T1000 (cell line): ENCODE measurements around the gene SPTBN2.
"Not testable (repeated sequence)": the region's sequence is repeated elsewhere in the genome, so short reads cannot be mapped to it uniquely, and the experiment has no call there.

Experiments
- DNase-seq: peaks from one replicate; lab custom pipeline; 2025; ENCODE audit warnings: mixed read lengths; lab: John Stamatoyannopoulos, UW

SPTBN2 gene

DNA sequence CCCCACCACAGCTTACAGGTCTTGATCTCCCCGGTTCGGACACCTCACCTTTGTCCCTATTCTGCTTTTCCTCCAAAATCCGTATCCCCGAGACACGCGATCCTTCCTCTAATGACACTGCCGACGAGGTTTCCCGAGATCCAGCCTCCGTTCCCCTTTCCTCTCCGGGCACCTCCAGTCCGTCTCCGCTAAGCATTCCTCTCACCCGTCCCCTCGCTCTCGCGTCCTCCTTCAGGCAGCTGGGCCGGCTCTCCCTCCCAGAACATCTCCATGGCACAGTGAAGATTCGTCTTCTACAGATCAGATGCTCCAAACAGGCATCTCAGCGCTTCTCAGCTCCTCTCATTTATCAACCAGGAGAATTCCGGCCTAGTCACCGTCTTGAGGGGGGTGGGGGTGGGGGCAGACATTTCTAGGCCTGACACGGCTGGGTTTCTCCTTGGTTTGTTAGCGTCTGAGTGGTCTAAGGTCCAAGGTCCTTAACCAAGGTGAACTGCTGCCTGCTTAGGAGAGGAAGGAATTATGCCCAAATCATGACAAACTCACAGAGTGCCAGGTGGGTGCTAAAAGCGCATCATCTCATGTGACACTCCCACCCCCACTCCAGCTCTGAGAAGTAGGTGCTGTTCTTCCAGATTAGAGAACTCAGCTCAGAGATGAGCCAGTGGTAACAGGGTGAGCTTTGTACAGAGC lies at the start of gene SPTBN2:
TSS of gene SPTBN2 (minus strand) at position 524 of the 693 bp plus-strand sequence. CDS start 7,976 bp downstream, outside the sequence.
- DNase-seq, result no peak

DNA sequence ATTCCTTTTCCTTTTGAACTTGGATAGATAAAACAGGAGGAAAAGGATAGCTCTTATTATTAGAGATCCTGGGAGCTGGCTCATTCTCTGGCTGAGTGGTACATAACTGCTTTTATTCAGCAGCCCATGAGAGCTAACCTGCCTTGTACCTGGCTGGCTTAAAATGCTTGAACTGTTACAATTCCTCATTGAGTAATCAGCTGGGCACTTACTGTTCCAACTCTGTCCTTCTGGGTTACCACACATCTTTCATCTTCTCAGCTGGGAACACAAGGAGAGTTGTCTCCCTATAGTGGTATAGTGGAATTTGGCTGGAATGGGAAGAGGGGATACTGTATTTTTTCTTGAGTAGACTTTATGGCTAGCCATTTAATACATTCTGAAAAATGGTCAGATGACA lies 39.8 kb upstream of the SPTBN2 start:
- DNase-seq, result no peak

DNA sequence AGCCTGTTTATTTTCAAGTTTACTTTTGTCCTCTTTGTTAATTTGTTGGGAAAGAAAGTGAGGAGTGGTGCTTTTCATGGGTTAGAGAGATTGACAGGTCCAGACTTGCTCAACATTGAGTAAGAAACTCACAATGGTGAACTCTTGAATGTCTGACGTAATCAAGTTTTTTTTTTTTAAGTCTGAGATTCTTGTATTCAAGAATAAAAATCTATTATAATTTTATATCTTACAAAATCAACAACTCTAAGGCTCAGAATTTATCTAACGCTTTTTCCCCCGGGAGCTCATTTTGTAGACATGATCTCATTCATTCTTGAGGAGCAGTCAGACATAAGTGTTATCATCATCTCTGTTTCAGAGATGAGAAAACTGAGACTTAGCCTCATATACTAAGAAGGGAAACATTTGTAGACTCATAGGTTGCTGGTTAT lies 39.1 kb upstream of the SPTBN2 start:
- DNase-seq, result no peak

DNA sequence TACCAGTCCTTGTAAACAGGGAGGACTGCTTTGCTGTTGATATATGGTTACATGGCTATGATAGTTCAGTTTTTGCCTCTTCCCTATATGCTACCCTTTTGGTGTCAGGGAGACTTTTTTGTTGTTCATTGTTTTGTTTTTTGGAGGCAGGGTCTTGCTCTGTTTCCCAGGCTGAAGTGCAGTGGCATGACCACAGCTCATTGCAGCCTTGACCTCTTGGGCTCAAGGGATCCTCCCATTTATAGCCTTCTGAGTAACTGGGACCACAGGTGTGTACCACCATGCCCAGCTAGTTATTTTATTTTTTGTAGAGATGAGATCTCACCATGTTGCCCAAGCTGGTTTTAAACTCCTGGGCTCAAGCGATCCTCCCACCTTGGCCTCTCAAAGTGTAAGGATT lies 38.6 kb upstream of the SPTBN2 start:
- DNase-seq, result no peak

DNA sequence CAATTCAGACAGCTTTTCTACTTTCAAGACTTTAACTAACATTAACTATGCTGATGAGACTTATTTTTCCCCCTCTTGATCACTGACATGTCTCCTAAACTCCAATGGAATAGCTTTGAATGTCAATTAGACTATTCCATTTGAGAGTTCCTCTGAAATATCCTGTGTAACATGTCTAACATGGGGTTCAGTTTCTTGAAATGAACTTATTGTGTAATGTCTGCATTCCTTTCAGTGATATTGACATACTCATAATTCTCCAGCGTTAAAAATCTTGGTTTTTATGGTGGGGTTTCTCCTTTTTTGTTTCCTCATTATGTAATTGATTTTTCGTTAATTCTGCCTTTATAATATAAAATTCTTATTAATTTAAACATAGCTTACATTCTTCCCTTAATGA lies 37.7 kb upstream of the SPTBN2 start:
- DNase-seq, result no peak

DNA sequence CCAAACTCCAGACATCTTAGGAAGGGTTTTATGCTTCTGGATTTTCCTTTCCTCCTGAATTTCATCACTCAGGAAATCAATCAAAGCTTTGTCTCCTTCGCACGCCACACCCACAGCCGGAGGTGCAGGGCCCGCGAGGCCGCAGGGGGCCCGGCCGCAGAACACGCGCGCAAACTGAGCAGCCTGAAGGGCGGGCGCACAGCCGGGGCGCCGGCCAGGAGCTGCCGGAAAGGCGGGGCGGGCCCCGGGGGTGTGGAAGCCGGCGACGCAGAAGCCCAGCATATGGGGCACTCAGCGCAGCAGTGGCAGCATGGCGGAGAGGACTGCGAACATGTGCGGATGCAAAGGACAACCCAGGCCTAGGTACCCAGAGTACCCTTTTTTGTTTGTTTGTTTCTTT lies 33.1 kb upstream of the SPTBN2 start:
- DNase-seq, result no peak

DNA sequence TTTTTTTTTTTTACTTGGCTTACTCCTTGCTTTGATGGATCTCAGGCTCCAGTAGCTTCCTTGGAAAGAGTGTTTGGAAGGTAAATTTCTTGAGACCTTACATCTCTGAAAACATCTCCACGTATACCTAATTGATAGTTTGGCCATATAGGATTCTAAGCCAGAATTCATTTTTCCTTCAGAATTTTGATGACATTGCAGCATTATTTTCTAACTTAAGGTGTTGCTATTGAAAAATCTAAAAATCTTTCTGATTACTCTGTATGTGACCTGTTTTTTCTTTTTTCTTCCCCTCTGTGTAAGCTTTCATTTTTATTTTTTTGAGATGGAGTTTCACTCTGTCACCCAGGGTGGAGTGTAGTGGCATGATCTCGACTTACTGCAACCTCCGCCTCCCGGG lies 23.1 kb upstream of the SPTBN2 start:
- DNase-seq, result no peak

DNA sequence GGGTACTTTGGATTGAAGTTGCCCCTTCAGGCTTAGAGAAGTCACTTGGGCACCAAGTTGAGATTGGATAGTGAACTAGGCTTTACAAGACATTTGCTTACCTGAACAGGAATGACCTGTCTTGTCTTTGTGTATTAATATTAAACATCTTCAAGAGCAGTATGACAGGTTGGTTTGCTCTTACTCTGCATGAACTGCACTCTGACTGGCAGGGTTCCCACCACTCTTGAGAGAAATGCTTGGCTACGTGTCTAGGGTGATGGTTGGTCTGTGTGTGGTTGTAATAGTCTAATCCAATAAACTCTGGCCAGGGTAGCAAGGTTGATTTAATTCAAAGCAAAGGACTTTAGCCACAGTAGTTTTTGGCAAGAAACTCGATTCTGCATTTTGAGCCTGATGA lies 20.1 kb upstream of the SPTBN2 start:
- no peak for DNase-seq

DNA sequence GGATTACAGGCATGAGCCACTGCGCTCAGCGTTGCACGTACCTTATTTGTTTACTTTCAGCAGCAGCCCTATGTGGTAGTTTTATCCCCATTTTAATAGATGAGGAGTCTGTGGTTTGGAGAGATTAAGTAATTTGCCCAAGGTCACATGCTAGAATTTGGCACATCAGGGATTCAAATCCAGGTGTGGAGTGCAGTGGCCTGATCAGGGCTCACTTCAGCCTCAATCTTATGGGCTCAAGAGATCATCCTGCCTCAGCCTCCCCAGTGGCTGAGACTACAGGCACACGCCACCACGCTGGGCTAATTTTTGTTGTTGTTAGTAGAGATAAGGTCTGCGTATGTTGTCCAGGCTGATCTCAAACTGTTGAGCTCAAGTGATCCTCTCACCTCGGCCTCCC lies 18.5 kb upstream of the SPTBN2 start:
- DNase-seq, result no peak

DNA sequence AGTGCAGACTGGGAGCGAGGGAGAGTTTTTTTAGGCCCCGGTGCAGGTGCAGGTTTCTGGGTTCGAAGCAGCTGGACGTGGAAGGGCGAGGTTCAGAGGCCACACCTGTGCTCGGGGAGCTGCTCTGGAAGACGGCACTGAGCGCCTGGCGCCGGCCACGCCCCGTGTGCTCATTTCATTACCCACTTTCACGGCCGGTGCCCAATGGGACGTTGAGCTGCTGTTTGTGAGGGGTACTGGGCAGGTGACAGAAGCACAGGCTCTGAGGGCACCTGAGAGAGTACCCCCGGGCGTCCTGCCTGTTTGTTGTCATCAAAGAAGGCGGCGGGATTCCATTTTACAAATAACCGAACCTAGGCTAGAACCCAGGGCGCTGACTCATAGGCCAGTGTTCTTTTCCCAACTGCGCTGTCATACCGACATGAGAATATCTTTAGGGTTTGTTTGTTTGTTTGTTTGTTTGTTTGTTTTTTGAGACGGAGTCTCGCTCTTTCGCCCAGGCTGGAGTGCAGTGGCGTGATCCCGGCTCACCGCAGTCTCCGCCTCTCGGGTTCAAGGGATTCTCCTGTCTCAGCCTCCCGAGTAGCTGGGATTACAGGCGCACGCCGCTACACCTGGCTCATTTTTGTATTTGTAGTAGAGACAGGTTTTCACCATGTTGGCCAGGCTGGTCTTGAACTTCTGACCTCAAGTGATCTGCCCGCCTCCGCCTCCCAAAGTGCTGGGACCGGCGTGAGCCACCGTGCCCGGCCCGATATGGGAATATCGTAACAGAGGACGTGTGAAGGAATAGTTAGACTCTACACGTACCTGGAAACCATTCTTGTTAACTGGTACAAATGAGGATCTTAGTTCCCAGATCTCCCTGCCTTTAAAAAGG lies 16.6 kb upstream of the SPTBN2 start:
- DNase-seq, result no peak

DNA sequence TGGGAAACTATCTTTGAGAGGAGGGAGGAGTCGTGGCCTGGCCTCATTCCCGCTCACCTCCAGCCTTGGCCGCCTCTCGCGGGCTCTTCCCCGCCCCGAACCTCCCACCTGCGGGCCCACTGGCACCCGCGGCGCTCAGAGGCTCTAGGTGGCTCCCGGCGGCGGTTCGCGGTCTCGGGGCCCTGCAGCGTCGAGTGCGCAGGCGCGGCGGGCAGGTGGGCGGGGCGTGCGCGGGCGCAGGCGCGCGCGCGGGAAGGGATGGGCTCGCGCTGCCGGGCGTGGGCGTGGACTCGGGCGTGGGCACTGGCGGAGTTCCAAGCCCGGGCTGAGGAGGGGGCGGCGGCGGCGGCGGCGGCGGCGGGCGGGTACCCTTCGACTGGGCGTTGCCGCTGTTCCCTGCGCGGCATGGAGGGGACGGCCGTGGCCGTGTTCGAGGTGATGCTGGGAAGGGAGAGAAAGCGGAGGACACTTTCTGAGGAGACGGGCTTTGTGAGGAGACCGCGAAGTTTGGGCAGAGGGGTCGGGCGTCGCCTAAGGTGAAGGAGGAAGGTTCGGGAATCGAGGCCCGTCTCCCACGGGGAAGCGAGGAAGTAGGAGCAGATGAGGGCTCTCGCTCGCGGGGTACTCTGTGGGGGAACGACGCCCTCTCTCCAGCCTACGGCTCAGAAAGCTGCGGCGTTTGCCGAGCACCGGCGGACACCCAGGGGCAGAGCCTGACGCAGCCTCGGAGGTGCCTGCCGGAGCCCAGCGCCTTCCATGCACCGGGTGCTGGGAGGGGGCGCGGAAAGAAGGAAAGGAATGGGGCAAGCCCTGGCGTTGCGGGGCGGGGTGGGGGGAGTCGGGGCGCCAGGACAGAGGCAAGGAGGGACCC lies 15.7 kb upstream of the SPTBN2 start:
- DNase-seq, result peak; percentile 70

DNA sequence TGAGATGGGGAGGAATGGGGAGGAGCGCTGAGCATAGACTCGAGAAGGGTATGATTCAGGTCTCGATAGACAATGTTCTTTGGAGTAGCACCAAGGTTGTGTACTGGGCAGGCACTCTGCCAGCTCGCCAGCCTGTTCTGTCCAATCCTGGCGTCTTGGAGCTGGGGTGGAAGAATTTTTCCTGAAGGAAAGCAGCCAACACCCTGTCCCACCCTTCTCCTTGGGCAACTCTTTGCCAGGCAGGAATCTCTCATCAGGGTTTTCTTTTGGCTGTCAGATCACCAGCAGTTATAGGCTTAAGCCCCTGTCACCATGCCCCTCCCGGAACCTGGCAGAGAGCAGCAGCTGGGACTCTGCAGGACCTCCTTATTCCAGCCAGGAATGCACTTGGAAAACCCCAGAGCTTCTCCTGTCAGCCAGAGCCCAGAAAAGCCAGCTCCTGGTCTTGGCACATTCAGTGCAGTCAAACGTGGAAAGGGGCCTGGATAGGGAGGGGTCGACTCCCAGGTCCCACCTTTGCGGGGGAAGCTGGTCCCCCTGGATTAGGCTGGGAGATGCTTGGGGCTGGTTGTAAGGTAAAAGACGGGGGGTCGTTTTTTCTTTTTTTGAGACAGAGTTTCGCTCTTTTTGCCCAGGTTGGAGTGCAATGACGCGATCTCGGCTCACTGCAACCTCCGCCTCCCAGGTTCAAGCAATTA lies 14.4 kb upstream of the SPTBN2 start:
- DNase-seq, result no peak

DNA sequence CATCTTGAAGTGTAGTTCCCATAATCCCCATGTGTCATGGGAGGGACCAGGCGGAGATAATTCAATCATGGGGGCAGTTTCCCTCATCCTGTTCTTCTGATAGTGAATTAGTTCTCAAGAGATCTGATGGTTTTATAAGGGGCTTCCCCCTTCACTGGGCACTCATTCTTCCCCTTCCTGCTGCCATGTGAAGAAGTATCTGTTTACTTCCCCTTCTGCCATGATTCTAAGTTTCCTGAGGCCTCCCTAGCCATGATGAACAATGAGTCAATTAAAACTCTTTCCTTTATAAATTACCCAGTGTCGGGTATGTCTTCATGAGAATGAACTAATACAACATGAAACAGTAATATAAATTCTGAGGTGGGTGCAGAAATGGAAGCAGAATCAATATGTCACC lies 12.1 kb upstream of the SPTBN2 start:
- DNase-seq, result no peak

DNA sequence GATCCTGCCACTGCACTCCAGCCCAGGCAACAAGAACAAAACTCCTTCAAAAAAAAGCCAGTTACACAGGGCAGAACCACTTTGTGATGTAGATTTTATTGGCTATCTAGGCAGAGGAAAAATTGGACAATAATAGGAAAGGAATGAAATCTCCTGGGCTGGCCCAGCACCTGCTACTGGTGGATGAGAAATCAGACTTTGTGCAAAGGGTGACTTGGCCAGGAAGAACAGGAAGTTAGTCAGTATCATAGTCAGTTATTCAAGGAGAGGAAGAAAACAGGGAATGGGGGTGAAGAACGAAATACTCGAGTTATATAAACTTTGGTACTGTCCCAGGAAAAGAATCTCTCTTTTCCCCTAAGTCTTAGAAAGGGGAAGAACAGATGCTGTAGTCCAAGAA lies 11.0 kb upstream of the SPTBN2 start:
- no peak for DNase-seq

DNA sequence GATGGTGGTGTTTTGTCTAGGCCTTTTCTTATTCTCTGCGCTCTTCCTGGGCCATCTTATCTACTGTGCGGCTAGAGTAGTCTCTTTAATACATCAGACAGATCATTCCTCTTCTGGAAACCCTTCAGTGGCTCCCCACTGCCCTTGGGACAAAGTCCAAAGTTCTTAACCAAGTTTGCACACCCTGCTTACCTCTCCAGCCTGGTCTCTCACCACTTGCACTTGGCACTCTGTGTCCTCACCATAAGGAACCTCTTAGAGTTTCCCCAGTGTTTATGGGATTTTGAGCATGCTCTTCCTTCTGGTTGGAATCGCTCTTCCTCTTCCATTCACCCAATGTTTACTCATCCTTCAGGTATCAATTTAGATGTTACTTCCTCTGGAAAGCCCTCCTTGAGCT lies 5.2 kb upstream of the SPTBN2 start:
- DNase-seq, result no peak

DNA sequence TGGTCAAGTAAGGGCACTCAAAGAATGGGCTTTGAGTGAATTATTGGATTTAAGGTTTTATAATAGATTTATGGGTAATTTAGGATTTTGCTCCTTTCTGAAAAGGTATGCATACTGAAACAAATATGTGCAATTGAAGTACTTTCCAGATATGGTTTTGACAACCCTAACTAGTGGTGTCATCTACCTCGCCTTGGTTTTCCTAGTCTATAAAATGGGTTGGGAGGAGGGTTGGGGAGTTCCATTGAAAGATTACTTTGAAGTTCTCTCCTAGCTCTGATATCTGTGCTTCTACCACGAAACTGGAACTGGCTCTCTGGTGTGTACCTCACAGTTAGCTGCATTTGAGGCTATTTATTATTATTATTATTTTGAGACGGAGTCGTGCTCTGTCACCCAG lies 431 bp upstream of the SPTBN2 start:
- no peak for DNase-seq

DNA sequence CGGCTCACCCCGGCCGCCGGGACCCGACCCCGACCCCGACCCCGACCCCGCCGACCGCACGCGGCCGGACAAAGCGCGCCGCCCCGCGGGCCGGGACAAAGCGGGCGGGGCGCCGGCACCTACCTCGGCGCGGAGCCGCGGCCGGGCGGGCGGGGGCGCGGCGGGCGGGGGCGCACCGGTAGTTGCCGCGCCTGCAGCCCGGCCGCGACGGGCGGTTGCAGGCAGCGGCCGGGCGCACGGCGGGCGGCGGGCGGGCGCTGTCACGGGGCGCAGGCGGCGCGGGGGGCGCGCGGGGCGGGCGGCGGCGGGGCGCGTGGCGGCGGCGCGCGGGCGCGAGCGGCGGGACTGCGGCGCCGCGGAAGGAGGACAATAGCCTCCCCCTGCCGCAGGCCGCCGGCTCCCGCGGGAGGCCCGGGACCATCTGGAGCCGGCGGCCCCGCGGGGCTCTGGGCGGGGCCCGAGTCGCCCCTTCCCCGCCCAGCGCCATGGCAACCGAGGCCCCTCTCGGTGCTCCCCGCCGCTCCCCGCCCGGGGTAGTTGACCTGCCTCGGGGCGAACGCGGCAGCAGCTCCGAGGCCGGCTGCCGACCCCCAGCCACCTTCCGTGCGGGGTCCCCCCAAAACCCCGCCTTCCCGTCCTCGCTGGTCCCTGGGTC lies 851 bp downstream of the SPTBN2 start:
- no peak for DNase-seq

DNA sequence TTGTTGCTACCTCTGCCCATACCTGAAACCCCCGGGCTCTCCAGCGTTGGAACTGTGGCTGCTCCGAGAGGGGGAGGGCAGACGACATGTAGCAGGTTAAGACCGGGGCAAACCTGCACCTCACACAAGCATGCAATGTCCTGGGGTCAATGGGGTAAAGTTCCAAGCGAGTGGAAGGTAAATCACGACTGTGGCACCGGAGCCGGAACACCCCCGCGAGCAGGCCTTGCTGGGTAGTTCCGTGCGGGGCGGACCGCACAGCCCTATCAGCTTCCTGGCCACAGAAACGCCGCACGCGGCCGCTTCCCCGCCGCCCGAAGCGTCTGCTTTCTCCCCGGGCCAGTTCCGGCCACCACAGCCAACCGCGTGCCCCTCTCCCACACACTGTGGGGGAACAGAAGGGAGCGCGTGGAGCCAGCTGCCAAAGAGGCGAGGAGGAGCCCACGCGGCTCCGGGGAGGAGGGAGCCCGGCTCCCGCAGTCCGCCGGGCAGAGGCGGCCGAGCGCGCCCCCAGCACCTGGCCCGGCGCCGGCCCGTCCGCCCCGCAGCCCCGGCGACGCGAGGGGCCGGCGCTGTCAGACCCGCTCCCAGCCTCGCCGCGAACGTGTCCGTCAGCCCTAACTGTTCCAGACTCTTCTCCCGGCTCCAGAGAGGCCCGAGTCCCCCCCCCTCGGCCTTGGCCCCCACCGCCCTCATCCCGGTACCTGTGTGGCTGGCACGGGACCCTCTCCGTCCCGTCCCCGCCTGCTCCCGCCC lies 1.6 kb downstream of the SPTBN2 start:
- DNase-seq, result no peak

DNA sequence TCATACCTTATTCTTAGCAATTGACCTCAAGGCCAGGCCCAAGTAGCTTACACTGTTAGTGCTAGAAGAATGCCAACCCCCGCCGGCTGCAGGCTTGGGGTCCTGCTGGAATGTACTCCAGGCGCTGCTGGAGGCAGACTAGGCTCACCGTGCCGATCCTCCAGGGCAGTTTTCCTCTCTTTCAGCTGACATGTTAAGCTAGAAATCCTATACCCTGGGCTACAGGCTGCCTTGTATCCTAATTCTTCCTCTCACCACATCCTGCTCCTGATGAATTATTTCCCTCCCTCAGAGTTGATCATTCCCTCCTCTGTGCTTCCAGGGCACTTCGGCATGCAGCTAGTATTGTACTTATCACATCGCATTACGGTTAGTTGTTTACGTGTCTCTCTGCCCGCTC lies 3.4 kb downstream of the SPTBN2 start:
- DNase-seq, result no peak

DNA sequence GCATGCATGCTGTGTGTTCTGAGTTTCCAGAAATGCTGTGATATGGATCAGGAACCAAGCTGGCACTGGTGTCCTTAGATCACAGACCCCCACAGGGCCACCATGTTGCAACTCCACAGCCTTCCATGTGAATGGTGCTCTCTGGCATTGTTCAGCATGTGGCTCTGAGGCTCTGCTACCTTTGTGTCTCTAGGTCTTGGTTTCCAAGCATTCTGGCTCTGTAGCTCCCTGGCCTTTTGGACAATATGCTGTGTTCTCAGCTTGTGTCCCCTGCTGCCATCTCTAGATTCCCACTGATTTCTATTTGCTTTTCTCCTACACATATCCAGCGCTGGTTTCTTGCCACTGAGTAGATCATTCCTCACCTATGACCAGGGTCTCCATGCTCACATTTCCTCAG lies 3.9 kb downstream of the SPTBN2 start:
- no peak for DNase-seq

DNA sequence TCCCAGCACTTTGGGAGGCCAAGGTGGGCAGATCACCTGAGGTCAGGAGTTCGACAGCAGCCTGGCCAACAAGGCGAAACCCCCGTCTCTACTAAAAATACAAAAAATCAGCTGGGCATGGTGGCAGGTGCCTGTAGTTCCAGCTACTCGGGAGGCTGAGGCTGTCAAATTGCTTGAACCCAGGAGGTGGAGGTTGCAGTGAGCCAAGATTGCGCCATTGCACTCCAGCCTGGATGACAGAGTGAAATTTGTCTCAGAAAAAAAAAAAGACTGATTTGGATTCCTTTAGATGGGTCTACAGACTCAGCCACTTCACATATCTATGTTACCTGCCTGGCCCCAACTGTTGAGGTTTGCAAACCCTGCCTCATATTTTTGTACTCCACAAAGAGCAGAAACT lies 4.8 kb downstream of the SPTBN2 start:
- DNase-seq, result not testable (repeated sequence)
